ENCODE data around the gene NSMF.
"Not testable (repeated sequence)": the region's sequence is repeated elsewhere in the genome, so short reads cannot be mapped to it uniquely, and the experiment has no call there.

The NSMF gene

GRCh38 chr9:137428841-137429545, 30.1 kb downstream of the NSMF start:
- no peak for DNase-seq

- no peak for DNase-seq
Observed at GRCh38 chr9:137428311-137428630, 30.9 kb downstream of the NSMF start.

GRCh38 chr9:137427454-137428310, 31.5 kb downstream of the NSMF start:
- DNase-seq, result no peak

GRCh38 chr9:137426018-137426681, 33.0 kb downstream of the NSMF start:
- DNase-seq, result no peak

- DNase-seq, result no peak
Observed at GRCh38 chr9:137423514-137424291, 35.4 kb downstream of the NSMF start.

- peak; percentile 95 to 96 for DNase-seq
Observed at GRCh38 chr9:137422604-137423513, 36.3 kb downstream of the NSMF start, which contains the start of the genes EXD3 and NOXA1. Gene EXD3, minus strand, starts transcription at chr9:137423162. Its CDS starts 27,805 bp downstream, at chr9:137395357. Gene NOXA1, plus strand, starts transcription at chr9:137423393. Its CDS starts 137 bp downstream, at chr9:137423530.

GRCh38 chr9:137421838-137422603, 37.1 kb downstream of the NSMF start:
- no peak for DNase-seq

GRCh38 chr9:137417161-137418021, 41.7 kb downstream of the NSMF start:
- no peak for DNase-seq

- DNase-seq, result no peak
Observed at GRCh38 chr9:137416563-137417151, 42.5 kb downstream of the NSMF start.

- DNase-seq, result no peak
Observed at GRCh38 chr9:137416006-137416562, 43.0 kb downstream of the NSMF start.

- no peak for DNase-seq
Observed at GRCh38 chr9:137415451-137415850, 43.7 kb downstream of the NSMF start.

GRCh38 chr9:137412431-137412830, 46.7 kb downstream of the NSMF start:
- no peak for DNase-seq

- peak; percentile 64 to 70 for DNase-seq
Observed at GRCh38 chr9:137411645-137412380, 47.3 kb downstream of the NSMF start.

- no peak for DNase-seq
Observed at GRCh38 chr9:137411260-137411644, 47.9 kb downstream of the NSMF start.

- no peak for DNase-seq
Observed at GRCh38 chr9:137410891-137411249, 48.3 kb downstream of the NSMF start.

GRCh38 chr9:137410236-137410890, 48.8 kb downstream of the NSMF start:
- not testable (repeated sequence) for DNase-seq

GRCh38 chr9:137409515-137409914, 49.6 kb downstream of the NSMF start:
- no peak for DNase-seq

All from activated CD4-positive, alpha-beta T cell treated with anti-CD3 and anti-CD28 coated beads, Interleukin-2, amount 50 U/mL, for 48 hours (primary cell).